ENCODE measurements around the gene PDE4D. TPM values are rescaled to one million over a fixed set of nuclear protein-coding genes. Genes with fewer than 3 reads are reported as not detected.

PDE4D gene
- total RNA-seq, 1 experiment from 2014 or later, result 2.4 TPM

DNA sequence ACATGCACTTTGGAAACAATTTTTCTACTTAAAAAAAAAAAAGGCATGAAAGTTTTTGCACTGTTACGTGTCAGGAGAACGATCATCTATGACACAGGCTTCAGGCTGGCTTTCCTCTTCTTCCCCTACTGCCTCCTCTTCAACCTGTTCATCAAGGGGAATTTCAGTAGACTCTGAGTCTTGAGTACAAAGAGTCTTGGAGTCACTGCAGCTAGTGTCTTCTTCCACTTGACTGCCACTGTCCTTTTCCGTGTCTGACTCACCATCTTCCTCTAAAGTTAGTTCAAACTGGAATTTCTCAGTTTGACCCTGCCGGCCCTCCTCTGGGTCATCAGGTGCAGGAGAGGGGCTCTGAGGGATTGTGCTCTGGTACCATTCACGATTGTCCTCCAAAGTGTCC is 918.9 kb downstream of the PDE4D start:
- in situ Hi-C loops (cut with HindIII; ENCODE audit: low pct_unique_long_range_greater_than_20kb, low sequenced_read_pairs), result no loop called here
- CTCF ChIA-PET, result no interaction called here

DNA sequence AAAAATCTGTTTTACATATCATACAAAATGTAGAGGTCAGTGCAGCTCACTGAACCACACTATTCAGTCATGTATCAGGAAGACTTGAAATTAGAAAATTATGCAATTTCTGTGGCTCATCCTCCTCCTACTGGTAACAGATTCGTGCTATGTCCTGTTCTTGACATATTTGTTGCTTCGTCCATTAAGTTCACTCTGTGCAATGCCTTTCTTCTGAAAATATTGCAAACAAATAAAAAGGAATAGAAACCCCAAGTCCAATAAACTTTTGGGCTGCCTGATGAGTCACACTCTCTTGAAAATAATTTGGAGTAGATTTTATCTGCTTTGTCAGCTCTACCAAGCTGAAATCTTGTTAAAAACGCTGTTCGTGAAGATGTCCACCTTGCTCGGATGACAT is 919.4 kb downstream of the PDE4D start:
- H3K27me3 ChIP-seq (ENCODE audit: control insufficient read depth, insufficient read depth, low read length), result no peaks in the 10 kb centered on the region; the same call in 1 of the 2 replicates
- H3K9me3 ChIP-seq (ENCODE audit: control insufficient read depth, insufficient read depth, low read depth, low read length), result no peaks in the 10 kb centered on the region
- DNase-seq (ENCODE audit: low read depth, low spot score) (no peak), ATAC-seq (no peak)
- H3K36me3 ChIP-seq (ENCODE audit: control insufficient read depth, insufficient read depth, low read length), result no peaks in the 10 kb centered on the region
- H3K4me3 ChIP-seq (ENCODE audit: low read depth in 2 of 2, low read length in 2 of 2), result no peak overlapping the region
- in situ Hi-C loops (cut with HindIII; ENCODE audit: low pct_unique_long_range_greater_than_20kb, low sequenced_read_pairs), result no loop called here
- H3K4me1 ChIP-seq (ENCODE audit: control insufficient read depth, insufficient read depth, low read length), result no peaks in the 10 kb centered on the region
- POLR2A ChIA-PET, result no interaction called here
- CTCF ChIA-PET, result no interaction called here
- intact Hi-C loops (cut with micrococcal nuclease; ENCODE audit: unreplicated experiment), result no loop called here
- BruUV-seq (replicated peaks), result no TSS peak
- no peak overlapping the region for H3K27ac ChIP-seq (ENCODE audit: low read length)
- TF ChIP-seq, protein P1, sequence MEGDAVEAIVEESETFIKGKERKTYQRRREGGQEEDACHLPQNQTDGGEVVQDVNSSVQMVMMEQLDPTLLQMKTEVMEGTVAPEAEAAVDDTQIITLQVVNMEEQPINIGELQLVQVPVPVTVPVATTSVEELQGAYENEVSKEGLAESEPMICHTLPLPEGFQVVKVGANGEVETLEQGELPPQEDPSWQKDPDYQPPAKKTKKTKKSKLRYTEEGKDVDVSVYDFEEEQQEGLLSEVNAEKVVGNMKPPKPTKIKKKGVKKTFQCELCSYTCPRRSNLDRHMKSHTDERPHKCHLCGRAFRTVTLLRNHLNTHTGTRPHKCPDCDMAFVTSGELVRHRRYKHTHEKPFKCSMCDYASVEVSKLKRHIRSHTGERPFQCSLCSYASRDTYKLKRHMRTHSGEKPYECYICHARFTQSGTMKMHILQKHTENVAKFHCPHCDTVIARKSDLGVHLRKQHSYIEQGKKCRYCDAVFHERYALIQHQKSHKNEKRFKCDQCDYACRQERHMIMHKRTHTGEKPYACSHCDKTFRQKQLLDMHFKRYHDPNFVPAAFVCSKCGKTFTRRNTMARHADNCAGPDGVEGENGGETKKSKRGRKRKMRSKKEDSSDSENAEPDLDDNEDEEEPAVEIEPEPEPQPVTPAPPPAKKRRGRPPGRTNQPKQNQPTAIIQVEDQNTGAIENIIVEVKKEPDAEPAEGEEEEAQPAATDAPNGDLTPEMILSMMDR (IDR thresholded peaks at IDR 0.05), result no peak
- TF ChIP-seq SIN3A (IDR thresholded peaks at IDR 0.05; ENCODE audit: borderline replicate concordance, insufficient read depth, low read depth, low read length), result no peak
- TF ChIP-seq POLR2AphosphoS5 (IDR thresholded peaks at IDR 0.05; ENCODE audit: low read depth, low read length), result no peak
- TF ChIP-seq, protein P2, sequence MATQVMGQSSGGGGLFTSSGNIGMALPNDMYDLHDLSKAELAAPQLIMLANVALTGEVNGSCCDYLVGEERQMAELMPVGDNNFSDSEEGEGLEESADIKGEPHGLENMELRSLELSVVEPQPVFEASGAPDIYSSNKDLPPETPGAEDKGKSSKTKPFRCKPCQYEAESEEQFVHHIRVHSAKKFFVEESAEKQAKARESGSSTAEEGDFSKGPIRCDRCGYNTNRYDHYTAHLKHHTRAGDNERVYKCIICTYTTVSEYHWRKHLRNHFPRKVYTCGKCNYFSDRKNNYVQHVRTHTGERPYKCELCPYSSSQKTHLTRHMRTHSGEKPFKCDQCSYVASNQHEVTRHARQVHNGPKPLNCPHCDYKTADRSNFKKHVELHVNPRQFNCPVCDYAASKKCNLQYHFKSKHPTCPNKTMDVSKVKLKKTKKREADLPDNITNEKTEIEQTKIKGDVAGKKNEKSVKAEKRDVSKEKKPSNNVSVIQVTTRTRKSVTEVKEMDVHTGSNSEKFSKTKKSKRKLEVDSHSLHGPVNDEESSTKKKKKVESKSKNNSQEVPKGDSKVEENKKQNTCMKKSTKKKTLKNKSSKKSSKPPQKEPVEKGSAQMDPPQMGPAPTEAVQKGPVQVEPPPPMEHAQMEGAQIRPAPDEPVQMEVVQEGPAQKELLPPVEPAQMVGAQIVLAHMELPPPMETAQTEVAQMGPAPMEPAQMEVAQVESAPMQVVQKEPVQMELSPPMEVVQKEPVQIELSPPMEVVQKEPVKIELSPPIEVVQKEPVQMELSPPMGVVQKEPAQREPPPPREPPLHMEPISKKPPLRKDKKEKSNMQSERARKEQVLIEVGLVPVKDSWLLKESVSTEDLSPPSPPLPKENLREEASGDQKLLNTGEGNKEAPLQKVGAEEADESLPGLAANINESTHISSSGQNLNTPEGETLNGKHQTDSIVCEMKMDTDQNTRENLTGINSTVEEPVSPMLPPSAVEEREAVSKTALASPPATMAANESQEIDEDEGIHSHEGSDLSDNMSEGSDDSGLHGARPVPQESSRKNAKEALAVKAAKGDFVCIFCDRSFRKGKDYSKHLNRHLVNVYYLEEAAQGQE (IDR thresholded peaks at IDR 0.05; ENCODE audit: insufficient read depth in 1 of 2, low read depth in 2 of 2, low read length in 1 of 2), result no peak
- no peak for TF ChIP-seq TCF7L2 (IDR thresholded peaks at IDR 0.05; ENCODE audit: low read depth, low read length)

More for the DNA sequence above, 918.9 kb downstream of the PDE4D start:
- DNase-seq (ENCODE audit: low read depth, low spot score), result no peak
- intact Hi-C loops (cut with micrococcal nuclease; ENCODE audit: unreplicated experiment), result no loop called here
- H3K27ac ChIP-seq (ENCODE audit: low read length), result no peak overlapping the region
- no peaks in the 10 kb centered on the region for H3K9me3 ChIP-seq (ENCODE audit: control insufficient read depth, insufficient read depth, low read depth, low read length)
- no peak overlapping the region for H3K4me3 ChIP-seq (ENCODE audit: low read depth in 2 of 2, low read length in 2 of 2)
- ATAC-seq, result no peak
- POLR2A ChIA-PET, result no interaction called here
- no peaks in the 10 kb centered on the region; the same call in 1 of the 2 replicates for H3K27me3 ChIP-seq (ENCODE audit: control insufficient read depth, insufficient read depth, low read length)
- no peak for TF ChIP-seq SIN3A (IDR thresholded peaks at IDR 0.05; ENCODE audit: borderline replicate concordance, insufficient read depth, low read depth, low read length)
- TF ChIP-seq POLR2AphosphoS5 (IDR thresholded peaks at IDR 0.05; ENCODE audit: low read depth, low read length), result no peak
- TF ChIP-seq, protein P2 (IDR thresholded peaks at IDR 0.05; ENCODE audit: insufficient read depth in 1 of 2, low read depth in 2 of 2, low read length in 1 of 2), result no peak
- TF ChIP-seq, protein P1 (IDR thresholded peaks at IDR 0.05), result no peak
- no peak for TF ChIP-seq TCF7L2 (IDR thresholded peaks at IDR 0.05; ENCODE audit: low read depth, low read length)
- H3K4me1 ChIP-seq (ENCODE audit: control insufficient read depth, insufficient read depth, low read length), result no peaks in the 10 kb centered on the region
- BruUV-seq (replicated peaks), result no TSS peak
- H3K36me3 ChIP-seq (ENCODE audit: control insufficient read depth, insufficient read depth, low read length), result no peaks in the 10 kb centered on the region
